Kidney epithelial cell (primary cell): ENCODE results near the gene FERMT3. TPM values are rescaled to one million over a fixed set of nuclear protein-coding genes. Genes with fewer than 3 reads are reported as not detected.

Experiments
- DNase-seq: peaks from one replicate; pipeline ENCODE4 v3.0.0-alpha.2; 2010; ENCODE audit warnings: low read depth
- H3K27me3 ChIP-seq: 2 replicates; pipeline ENCODE4 v1.6.0; 2011; ENCODE audit warnings: low read length; ENCODE audit not compliant: control insufficient read depth, insufficient read depth
- H3K36me3 ChIP-seq: 2 replicates; pipeline ENCODE4 v1.5.1; 2011; ENCODE audit warnings: low read length; ENCODE audit not compliant: control insufficient read depth, insufficient read depth
- H3K4me3 ChIP-seq: 2 replicates; pipeline ENCODE4 v1.5.1; 2011; ENCODE audit warnings: low read depth, mild to moderate bottlenecking, control low read depth, low read length
- CTCF ChIP-seq: IDR thresholded peaks from 2 replicates; pipeline ENCODE4 v1.5.1; 2011; ENCODE audit warnings: mild to moderate bottlenecking, moderate library complexity, low read length, control low read depth, inconsistent platforms; ENCODE audit not compliant: insufficient read depth, poor library complexity, severe bottlenecking
- total RNA-seq: library from RNA; depleted of rRNA; stranded (reverse); fragments of >200 nt; gene quantifications from 2 replicates; pipeline ENCODE4 v1.2.3, GENCODE V29; 2015

FERMT3 gene
- total RNA-seq, 1 donor from 2014 or later: 0.25 TPM

- peaks cover 3% of the 10 kb centered on the region for H3K36me3 ChIP-seq
- H3K27me3 ChIP-seq: no peaks in the 10 kb centered on the region
- DNase-seq: no peak
- no peak overlapping the region for H3K4me3 ChIP-seq
- TF ChIP-seq CTCF: no peak
These were observed 55.1 kb downstream of the FERMT3 start for GRCh38 chr11:64261556-64262080.

- no peak for TF ChIP-seq CTCF
- H3K4me3 ChIP-seq: no peak overlapping the region
- H3K36me3 ChIP-seq: peaks cover 3% of the 10 kb centered on the region
- no peaks in the 10 kb centered on the region for H3K27me3 ChIP-seq
- DNase-seq: no peak
These were observed 55.9 kb downstream of the FERMT3 start for GRCh38 chr11:64262271-64263002.

- H3K36me3 ChIP-seq: peaks cover 3% of the 10 kb centered on the region
- DNase-seq: no peak
- H3K27me3 ChIP-seq: no peaks in the 10 kb centered on the region
These were observed 56.8 kb downstream of the FERMT3 start for GRCh38 chr11:64263021-64263946.

GRCh38 chr11:64263947-64264317 lies 57.4 kb downstream of the FERMT3 start:
- Histone ChIP-seq H3K36me3 (peaks cover 3% of the 10 kb centered on the region), H3K27me3 (no peaks in the 10 kb centered on the region), H3K4me3 (no peak overlapping the region)
- no peak for TF ChIP-seq CTCF
- DNase-seq: no peak

More at GRCh38 chr11:64263021-64263946, 56.8 kb downstream of the FERMT3 start:
- TF ChIP-seq CTCF: no peak
- no peak overlapping the region for H3K4me3 ChIP-seq

GRCh38 chr11:64264371-64264852 lies 57.9 kb downstream of the FERMT3 start:
- no peaks in the 10 kb centered on the region for H3K27me3 ChIP-seq
- no peak for TF ChIP-seq CTCF

More at GRCh38 chr11:64264371-64264852, 57.9 kb downstream of the FERMT3 start:
- Histone ChIP-seq H3K36me3 (peaks cover 3% of the 10 kb centered on the region), H3K4me3 (no peak overlapping the region)
- no peak for DNase-seq
